Middle frontal gyrus (tissue), 1 donor: ENCODE measurements around the gene DUSP7.

Source experiments
- DNase-seq: peaks from one replicate; pipeline ENCODE4 v3.0.0-alpha.2; 2015; ENCODE audit warnings: low spot score; ENCODE audit errors: extremely low spot score

DUSP7 gene

GRCh38 chr3:52068730-52069129, 12.4 kb upstream of the DUSP7 start:
- DNase-seq: no peak

- DNase-seq: no peak
Measured at GRCh38 chr3:52068055-52068571, 11.7 kb upstream of the DUSP7 start.

GRCh38 chr3:52067526-52067925, 11.2 kb upstream of the DUSP7 start:
- no peak for DNase-seq

DNA sequence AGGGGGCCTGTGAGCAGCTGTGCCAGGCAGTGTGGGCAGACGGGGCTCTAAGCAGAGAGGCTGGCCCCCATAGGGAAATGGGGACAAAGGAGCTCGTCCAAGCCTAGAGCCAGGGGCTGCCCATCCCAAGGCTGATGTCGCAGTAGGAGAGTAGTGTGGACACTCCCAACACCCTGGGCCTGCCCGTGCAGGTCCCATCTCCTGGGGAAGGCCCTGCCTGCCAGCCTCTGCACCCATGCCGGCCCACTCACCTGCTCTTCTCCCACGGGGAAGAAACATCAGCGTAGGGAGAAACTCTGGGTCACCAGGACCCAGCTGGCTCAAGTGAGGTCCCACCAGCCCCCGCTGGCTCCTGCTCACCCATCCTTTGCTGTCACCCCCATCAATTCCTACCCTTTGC, 10.7 kb upstream of the DUSP7 start:
- DNase-seq: no peak

DNA sequence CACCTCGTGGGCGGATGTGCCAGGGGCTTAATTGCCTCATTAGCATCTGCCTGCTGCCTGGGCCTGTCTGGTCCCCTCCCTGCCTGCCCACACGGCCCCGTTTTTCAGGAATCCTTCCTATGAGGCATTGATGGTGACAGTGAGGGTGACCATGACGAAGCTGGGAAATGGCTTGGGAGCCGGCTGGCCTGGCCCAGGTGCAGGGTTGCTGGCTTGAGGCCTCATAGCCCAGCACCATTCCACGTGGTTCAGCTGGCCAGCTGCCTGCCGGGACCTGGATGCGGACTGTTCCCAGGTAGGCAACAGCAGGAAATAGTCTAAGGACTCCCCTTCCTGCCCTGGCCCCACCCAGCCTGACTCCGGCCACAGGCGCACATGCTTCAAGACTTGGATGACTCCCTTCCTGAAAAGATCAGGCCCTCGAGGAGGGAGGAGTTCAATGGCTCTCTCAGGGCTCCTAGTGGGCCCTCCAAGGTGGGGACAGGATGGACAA, 8.9 kb upstream of the DUSP7 start:
- no peak for DNase-seq

DNA sequence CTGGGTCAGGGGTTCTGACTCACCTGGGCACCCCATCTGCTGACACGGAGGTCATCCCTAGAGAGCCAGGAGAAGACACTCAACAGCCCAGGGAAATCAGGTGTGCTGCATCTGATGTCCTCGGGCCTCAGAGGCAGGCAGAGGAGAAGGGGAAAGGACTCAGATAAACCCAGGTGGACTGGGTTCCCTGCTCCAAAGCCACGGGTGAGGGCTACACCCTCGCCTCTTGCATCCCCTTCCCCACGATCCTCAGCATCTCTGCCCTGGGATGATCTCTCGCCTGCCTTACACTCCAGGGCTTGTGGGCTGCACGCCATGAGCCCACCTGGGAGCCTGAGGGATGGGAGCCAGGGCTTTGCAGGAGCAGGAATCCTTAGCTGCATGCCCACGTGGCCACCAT, 8.2 kb upstream of the DUSP7 start:
- no peak for DNase-seq

DNA sequence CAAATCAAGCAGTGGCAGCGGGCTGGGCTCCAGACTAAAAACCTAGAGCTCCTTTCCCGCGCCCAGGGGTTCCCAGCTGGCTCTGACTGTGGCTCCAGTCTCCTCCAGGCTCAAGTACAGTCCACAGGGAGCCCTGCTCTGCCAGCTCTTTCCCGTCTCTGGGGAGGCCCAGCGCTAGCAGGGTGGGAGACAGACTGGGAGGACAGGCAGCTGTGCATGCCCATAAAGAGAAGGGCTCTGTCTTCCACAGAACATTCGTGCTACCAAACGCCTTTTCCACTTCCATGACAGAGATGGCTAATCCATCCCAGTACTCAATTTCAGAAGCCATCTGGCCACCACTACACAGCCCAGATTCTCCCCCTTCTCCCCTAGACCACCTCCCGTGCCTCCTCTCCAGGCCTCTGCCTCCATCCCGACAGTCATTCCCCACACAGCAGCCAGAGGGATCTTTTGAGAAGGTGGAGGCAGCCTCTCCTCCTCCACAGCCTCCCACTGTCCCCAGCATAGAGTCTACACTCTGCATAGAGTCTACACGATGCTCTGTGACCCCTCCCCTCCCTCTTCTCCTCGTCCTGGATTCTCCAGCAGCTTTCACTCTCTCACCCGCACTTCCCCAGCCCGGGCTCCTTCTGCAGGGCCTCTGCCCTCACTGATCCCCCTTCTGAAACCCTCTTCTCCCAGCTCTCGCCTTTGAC, 6.8 kb upstream of the DUSP7 start:
- no peak for DNase-seq

DNA sequence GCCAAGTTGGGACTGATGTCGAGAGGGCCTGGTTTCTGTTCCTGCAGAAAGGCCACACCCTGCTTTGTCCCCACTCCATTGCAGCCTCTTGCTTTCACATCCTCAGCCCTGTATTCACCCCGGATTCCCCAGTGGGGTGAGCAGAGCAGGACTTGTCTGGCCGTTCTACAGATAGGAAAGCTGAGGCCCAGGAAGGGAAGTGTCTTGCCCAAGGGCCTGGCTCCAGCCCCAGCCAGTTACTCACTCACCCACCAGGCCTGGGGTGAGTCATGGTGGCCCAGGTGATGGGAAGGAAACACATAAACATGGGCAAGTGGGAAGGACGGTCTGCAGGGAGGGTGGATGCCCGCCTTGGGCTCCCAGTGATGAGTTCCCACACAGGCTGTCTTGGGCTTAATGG, 6.1 kb upstream of the DUSP7 start:
- DNase-seq: no peak

- DNase-seq: no peak
Measured at GRCh38 chr3:52061121-52061910, 4.9 kb upstream of the DUSP7 start.

DNA sequence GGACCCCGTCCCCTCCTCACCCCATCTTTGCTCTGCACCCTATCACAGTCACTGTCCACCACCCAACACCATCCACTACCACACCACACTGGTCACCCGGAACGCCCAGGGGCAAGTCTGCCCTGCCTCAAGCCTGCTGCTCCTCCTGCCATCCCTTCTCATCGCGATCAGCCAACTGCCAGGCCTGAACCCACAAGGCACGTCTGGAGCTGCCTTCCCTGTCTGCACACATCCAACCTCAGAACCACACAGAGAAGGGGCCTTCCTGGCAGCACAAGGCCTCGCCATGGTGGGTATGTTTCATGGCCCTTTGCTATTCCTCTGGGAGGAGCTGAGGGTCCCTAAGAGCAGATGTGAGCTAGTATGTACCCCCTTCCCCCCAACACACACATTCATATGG, 3.4 kb upstream of the DUSP7 start:
- DNase-seq: no peak

DNA sequence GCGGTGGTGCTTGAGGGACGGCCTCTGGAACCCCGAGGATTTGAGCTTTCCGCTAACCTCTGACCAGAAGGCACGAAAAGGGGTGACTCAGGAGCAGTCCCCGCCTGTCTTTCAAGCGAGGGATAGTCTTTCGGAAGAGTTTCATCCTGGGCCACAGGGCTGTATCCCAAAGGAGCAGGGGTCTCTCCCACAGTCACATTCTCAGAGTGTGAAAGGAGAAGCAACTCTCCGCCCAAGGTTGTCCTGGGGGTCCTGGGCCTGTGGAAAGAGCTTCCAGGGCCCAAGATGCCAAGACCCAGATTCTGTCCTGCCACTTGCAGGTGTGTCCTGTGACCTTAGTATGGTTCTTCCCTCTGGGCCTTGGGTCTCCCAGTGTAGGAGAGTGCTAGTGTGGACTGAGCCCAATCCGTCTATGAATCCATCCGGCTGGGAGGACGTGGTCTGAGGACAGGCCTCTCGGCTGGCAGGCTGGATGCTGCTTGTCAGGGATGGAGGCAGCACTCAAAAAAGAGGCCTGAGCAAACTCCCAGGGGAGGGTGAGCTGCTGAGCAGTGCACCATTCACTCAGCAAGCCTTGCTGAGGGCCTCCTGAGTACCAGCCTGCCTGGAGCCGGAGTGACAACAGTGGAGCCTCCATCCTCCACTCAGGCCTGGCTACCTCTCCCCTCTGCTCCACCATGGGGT, 1.6 kb upstream of the DUSP7 start:
- no peak for DNase-seq

- DNase-seq: peak; percentile 99
Measured at GRCh38 chr3:52056968-52057811, 819 bp upstream of the DUSP7 start.

DNA sequence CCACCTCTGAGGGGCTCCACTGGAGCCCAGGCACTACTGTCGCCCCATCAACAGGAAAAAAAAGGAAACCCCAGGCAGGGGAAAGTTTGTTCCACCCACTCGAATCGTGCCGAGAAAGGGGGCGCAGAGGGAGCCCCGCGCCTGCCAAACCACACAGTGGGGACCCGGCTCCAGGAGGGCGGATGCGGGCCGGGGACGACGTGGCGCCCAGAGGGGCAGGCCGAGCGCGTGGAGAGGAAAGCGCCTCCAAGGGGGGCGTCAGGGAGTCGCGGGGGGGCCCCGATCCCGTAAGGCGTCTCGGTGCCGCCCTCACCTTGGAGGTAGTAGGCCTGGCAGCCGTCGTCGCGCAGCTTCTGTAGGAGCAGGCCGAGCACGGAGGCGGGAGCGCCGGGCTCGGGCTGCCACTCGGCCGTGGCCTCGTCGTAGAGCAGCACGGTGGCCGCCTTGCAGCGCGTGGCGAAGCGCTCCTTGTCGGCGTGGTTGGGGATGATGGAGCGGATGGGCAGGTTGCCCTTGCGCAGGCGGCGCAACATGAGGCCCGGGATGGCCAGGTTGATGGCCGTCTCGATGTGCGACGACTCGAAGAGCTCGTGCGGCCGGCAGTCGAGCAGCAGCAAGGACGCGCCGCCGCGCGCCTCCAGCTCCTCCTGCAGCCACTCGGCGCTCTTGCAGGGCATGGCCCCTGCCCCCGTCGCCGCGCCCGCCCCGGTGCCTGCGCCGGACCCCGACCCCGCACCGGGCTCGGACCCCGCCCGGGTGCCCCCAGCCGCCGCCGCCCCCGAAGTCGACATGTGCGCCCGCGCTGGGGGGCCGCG, 627 bp downstream of the DUSP7 start:
- no peak for DNase-seq

GRCh38 chr3:52054661-52055511, 1.5 kb downstream of the DUSP7 start:
- no peak for DNase-seq

- no peak for DNase-seq
Measured at GRCh38 chr3:52053307-52054304, 2.8 kb downstream of the DUSP7 start.

GRCh38 chr3:52052831-52053306, 3.5 kb downstream of the DUSP7 start:
- DNase-seq: no peak

DNA sequence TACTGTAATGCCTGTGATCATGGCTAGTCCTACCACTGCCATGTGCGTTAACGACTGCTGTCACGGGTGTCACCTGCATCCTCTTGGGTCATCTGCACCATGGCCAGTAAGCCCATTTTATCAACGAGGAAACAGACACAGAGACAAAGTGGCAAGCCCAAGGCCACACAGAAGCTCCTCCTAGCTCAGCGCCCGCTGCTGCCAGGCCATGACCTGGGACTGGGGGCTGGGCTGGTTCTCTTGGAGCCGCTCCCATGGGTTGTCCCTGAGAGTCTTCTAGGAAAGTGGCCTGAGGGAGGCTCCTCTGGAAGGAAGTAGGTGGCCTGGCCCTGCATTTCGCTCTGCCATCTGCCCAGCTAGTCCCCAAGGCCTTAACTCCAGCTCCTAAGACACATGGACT, 4.9 kb downstream of the DUSP7 start:
- DNase-seq: no peak

GRCh38 chr3:52050571-52050970, 5.8 kb downstream of the DUSP7 start:
- DNase-seq: no peak
